GM23338 (cell line): ENCODE results near the gene TBKBP1. TPM values are rescaled to one million over a fixed set of nuclear protein-coding genes. Genes with fewer than 3 reads are reported as not detected.

Experiments
- ATAC-seq: fragments of 200-7000 bp; cut with Tn5 transposase; 3 replicates; pipeline ENCODE4 v1.9.1; 2020
- DNase-seq: peaks from one replicate; pipeline ENCODE4 v3.0.0-alpha.2; 2015; ENCODE audit warnings: low spot score
- H2AFZ ChIP-seq: fragments of 200-600 bp; sonication (generic); 2 replicates; pipeline ENCODE4 v1.8.0; 2016; ENCODE audit warnings: antibody characterized with exemption, mild to moderate bottlenecking, moderate library complexity
- H3F3A ChIP-seq: fragments of 200-600 bp; sonication (generic); replicated peaks from 2 replicates; pipeline ENCODE4 v1.8.0; 2017; ENCODE audit warnings: antibody characterized with exemption, mixed run types, low read depth
- H3K27ac ChIP-seq: fragments of 200-600 bp; sonication (generic); 2 replicates; pipeline ENCODE4 v1.6.1; 2016; ENCODE audit warnings: low read depth
- H3K27me3 ChIP-seq: fragments of 200-600 bp; sonication (generic); 2 replicates; pipeline ENCODE4 v1.8.0; 2016; ENCODE audit warnings: mild to moderate bottlenecking, mixed run types, moderate library complexity; ENCODE audit not compliant: insufficient read depth
- H3K36me3 ChIP-seq: fragments of 200-600 bp; sonication (generic); 2 replicates; pipeline ENCODE4 v1.8.0; 2016; ENCODE audit warnings: mild to moderate bottlenecking; ENCODE audit not compliant: insufficient read depth
- H3K4me1 ChIP-seq: fragments of 200-600 bp; sonication (generic); 2 replicates; pipeline ENCODE4 v1.8.0; 2016; ENCODE audit warnings: mild to moderate bottlenecking, moderate library complexity; ENCODE audit not compliant: insufficient read depth
- H3K4me2 ChIP-seq: fragments of 200-600 bp; sonication (generic); 2 replicates; pipeline ENCODE4 v1.7.1; 2017; ENCODE audit warnings: mixed run types
- H3K4me3 ChIP-seq: fragments of 200-600 bp; sonication (generic); 2 replicates; pipeline ENCODE4 v1.6.1; 2016; ENCODE audit warnings: mixed run types
- H3K79me2 ChIP-seq: fragments of 200-600 bp; sonication (generic); replicated peaks from 2 replicates; pipeline ENCODE4 v1.8.0; 2017; ENCODE audit warnings: mild to moderate bottlenecking; ENCODE audit not compliant: insufficient read depth
- H3K9me2 ChIP-seq: fragments of 200-600 bp; sonication (generic); 2 replicates; pipeline ENCODE4 v1.8.0; 2017; ENCODE audit not compliant: insufficient read depth
- H4K20me1 ChIP-seq: fragments of 200-600 bp; sonication (generic); replicated peaks from 2 replicates; pipeline ENCODE4 v1.8.0; 2017; ENCODE audit warnings: mild to moderate bottlenecking; ENCODE audit not compliant: insufficient read depth
- H3K27ac Mint-ChIP-seq: 2 replicates; pipeline ENCODE4 v1.8.0; 2020; ENCODE audit warnings: inconsistent platforms, mild to moderate bottlenecking, moderate library complexity, mixed read lengths
- H3K27me3 Mint-ChIP-seq: 3 replicates; pipeline ENCODE4 v1.8.0; 2022; ENCODE audit warnings: low read depth, mild to moderate bottlenecking, moderate library complexity, mixed read lengths, inconsistent platforms; ENCODE audit not compliant: insufficient read depth, poor library complexity
- H3K36me3 Mint-ChIP-seq: 3 replicates; pipeline ENCODE4 v1.8.0; 2021; ENCODE audit warnings: low read depth, mild to moderate bottlenecking, inconsistent platforms, moderate library complexity, mixed read lengths
- H3K4me1 Mint-ChIP-seq: 3 replicates; pipeline ENCODE4 v1.8.0; 2020; ENCODE audit warnings: mild to moderate bottlenecking, inconsistent platforms, mixed read lengths
- H3K4me3 Mint-ChIP-seq: 3 replicates; pipeline ENCODE4 v1.8.0; 2021; ENCODE audit warnings: moderate library complexity, mild to moderate bottlenecking, inconsistent platforms, mixed read lengths
- H3K9me3 Mint-ChIP-seq: 3 replicates; pipeline ENCODE4 v1.8.0; 2020; ENCODE audit warnings: moderate library complexity, mild to moderate bottlenecking, inconsistent platforms, mixed read lengths
- CREB1 ChIP-seq: fragments of 250-450 bp; sonication (Bioruptor Pico); IDR thresholded peaks from 2 replicates; pipeline ENCODE4 v1.5.0; 2020; ENCODE audit warnings: low read depth, mild to moderate bottlenecking, moderate library complexity
- CTCF ChIP-seq, 2 experiments: fragments of 200-600 bp in 1 of 2; sonication (generic) in 1 of 2; conservative IDR thresholded peaks; 2 replicates each; pipeline versions ENCODE4 v1.5.1 to v1.6.1; 2016 to 2017; ENCODE audit warnings: antibody characterized with exemption in 2 of 2, low read depth in 2 of 2, mild to moderate bottlenecking in 2 of 2, moderate library complexity in 1 of 2
- ETS1 ChIP-seq: IDR thresholded peaks from 2 replicates; pipeline ENCODE4 v1.6.1; 2016; ENCODE audit warnings: antibody characterized with exemption
- EZH2 ChIP-seq: fragments of 200-600 bp; sonication (generic); IDR thresholded peaks from one replicate; pipeline ENCODE4 v1.8.0; 2017; ENCODE audit warnings: antibody characterized with exemption, mild to moderate bottlenecking, low read depth; ENCODE audit not compliant: unreplicated experiment
- EZH2phosphoT487 ChIP-seq: fragments of 200-600 bp; sonication (generic); IDR thresholded peaks from one replicate; pipeline ENCODE4 v1.8.1; 2018; ENCODE audit warnings: antibody characterized with exemption; ENCODE audit not compliant: unreplicated experiment
- JUNB ChIP-seq: IDR thresholded peaks from one replicate; pipeline ENCODE4 v1.6.1; 2016; ENCODE audit warnings: antibody characterized with exemption; ENCODE audit not compliant: unreplicated experiment
- NANOG ChIP-seq: IDR thresholded peaks from 2 replicates; pipeline ENCODE4 v1.6.1; 2016; ENCODE audit warnings: antibody characterized with exemption, borderline replicate concordance
- POLR2AphosphoS5 ChIP-seq: IDR thresholded peaks from 2 replicates; pipeline ENCODE4 v1.6.1; 2016; ENCODE audit warnings: antibody characterized with exemption, low read depth
- REST ChIP-seq: IDR thresholded peaks from one replicate; pipeline ENCODE4 v1.6.1; 2018; ENCODE audit warnings: antibody characterized with exemption; ENCODE audit not compliant: unreplicated experiment
- STAT1 ChIP-seq: IDR thresholded peaks from one replicate; pipeline ENCODE4 v1.6.1; 2016; ENCODE audit warnings: antibody characterized with exemption; ENCODE audit not compliant: unreplicated experiment
- ZNF114 ChIP-seq: fragments of 250-450 bp; sonication (Bioruptor Pico); IDR thresholded peaks from 2 replicates; pipeline ENCODE4 v1.5.0; 2020; ENCODE audit warnings: mild to moderate bottlenecking, moderate library complexity
- ZNF331 ChIP-seq: fragments of 250-450 bp; sonication (Bioruptor Pico); IDR thresholded peaks from 2 replicates; pipeline ENCODE4 v1.5.0; 2020; ENCODE audit warnings: low read depth, mild to moderate bottlenecking, moderate library complexity
- polyA plus RNA-seq: library from polyadenylated mRNA; unstranded; fragments of >200 nt; fragmentation: Nextera tagmentation; extraction: Ambion mirVana; gene quantifications from 2 replicates; pipeline ENCODE4 v1.2.1, GENCODE V29; 2016
- total RNA-seq: library from RNA; depleted of rRNA; stranded (reverse); fragments of >200 nt; shearing (Covaris generic); gene quantifications from 2 replicates; pipeline ENCODE4 v1.2.3, GENCODE V29; 2014

TBKBP1 gene
- total and polyA plus RNA-seq, 2 experiments from 2014 or later: 2.5 to 12.1 TPM

- TF ChIP-seq CTCF (conservative IDR thresholded peaks at IDR 0.05; ENCODE audit: low read depth in 2 of 2) (no peak), JUNB (no peak), ZNF114 (CRISPR knock-in tag) (no peak), EZH2 (no peak), STAT1 (no peak), ZNF331 (CRISPR knock-in tag) (no peak), CREB1 (CRISPR knock-in tag) (no peak), REST (no peak)
Measured at GRCh38 chr17:47696717-47697642, 3.0 kb downstream of the TBKBP1 start (continued).

- Histone ChIP-seq H3K4me1 (peaks cover 8% of the 10 kb centered on the region), H3K27me3 (0 out of 2 replicates have a peak, but pooled peaks cover 4% of the 10 kb centered on the region), H3K27ac (no peak overlapping the region), H3K36me3 (no peaks in the 10 kb centered on the region; the same call in 1 of the 2 replicates), H3K4me2 (no peak overlapping the region), H3K79me2 (no peaks in the 10 kb centered on the region), H3F3A (peaks cover 9% of the 10 kb centered on the region; the same call in 1 of the 2 replicates), H3K4me3 (no peak overlapping the region), H3K9me2 (no peaks in the 10 kb centered on the region), H4K20me1 (peaks cover 3% of the 10 kb centered on the region; the same call in 1 of the 2 replicates), H2AFZ (no peak overlapping the region)
- H3K27me3 Mint-ChIP-seq: peaks cover 10% of the 10 kb centered on the region
- H3K4me1 Mint-ChIP-seq: peaks cover 27% of the 10 kb centered on the region
- H3K36me3 Mint-ChIP-seq: peaks cover 3% of the 10 kb centered on the region; the same call in 2 of the 3 replicates
- TF ChIP-seq ZNF331 (CRISPR knock-in tag) (no peak), NANOG (no peak), POLR2AphosphoS5 (no peak), ETS1 (no peak), STAT1 (no peak), CREB1 (CRISPR knock-in tag) (no peak), CTCF (conservative IDR thresholded peaks at IDR 0.05; ENCODE audit: low read depth in 2 of 2) (no peak), EZH2phosphoT487 (no peak)
- ATAC-seq (no peak), DNase-seq (peak; percentile 46)
- H3K27ac Mint-ChIP-seq: no peak overlapping the region
- no peaks in the 10 kb centered on the region for H3K9me3 Mint-ChIP-seq
- no peak overlapping the region; the same call in 2 of the 3 replicates for H3K4me3 Mint-ChIP-seq
Measured at GRCh38 chr17:47697906-47698711, 4.1 kb downstream of the TBKBP1 start.
